ENCODE measurements around the gene RNF167. TPM values are rescaled to one million over a fixed set of nuclear protein-coding genes. Genes with fewer than 3 reads are reported as not detected.

RNF167 gene
- total and polyA plus RNA-seq, 2 of the 13 experiments (the other 11 are each of a cell fraction or from before 2014, with no cell fraction given), result 44.1 to 45.4 TPM

DNA sequence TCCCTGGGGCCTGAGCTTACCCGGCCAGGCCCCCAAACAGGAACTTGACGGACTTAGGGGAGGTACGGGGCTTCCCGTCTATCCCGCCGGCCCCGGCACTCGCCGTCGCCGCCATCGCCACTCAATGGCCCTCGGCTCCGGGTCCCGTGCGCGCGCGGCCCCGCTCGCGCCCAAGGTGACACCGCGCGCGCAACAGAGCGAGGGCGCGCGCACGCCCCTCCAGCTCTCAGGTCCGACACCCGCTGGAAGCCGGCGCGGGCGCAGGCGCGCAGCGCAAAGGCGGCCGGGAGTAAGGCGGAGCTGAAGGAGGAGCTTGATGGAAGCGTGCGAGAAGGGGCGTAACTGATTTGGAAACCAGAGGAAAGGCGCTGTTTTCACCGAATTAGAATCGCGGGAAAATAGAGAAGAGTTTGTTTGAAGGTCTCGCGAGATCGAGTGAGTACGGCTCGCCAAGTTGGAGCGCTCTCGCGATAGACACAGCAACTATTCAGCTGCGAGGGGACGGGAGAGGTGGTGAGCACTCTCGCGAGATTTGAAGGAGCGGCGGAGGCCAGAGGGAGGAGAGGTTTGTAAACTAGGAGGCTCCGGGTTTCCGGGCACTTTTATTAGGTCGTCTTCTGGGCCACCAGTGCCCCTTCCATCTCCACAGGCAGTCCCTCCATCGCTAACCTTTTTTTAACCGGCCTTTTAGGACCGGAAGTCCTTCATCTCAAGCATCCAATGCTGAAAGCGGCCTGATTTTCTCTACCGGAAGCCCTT is at the start of gene RNF167, which contains the start of gene SLC25A11 (continued):
- TF ChIP-seq, protein P1, sequence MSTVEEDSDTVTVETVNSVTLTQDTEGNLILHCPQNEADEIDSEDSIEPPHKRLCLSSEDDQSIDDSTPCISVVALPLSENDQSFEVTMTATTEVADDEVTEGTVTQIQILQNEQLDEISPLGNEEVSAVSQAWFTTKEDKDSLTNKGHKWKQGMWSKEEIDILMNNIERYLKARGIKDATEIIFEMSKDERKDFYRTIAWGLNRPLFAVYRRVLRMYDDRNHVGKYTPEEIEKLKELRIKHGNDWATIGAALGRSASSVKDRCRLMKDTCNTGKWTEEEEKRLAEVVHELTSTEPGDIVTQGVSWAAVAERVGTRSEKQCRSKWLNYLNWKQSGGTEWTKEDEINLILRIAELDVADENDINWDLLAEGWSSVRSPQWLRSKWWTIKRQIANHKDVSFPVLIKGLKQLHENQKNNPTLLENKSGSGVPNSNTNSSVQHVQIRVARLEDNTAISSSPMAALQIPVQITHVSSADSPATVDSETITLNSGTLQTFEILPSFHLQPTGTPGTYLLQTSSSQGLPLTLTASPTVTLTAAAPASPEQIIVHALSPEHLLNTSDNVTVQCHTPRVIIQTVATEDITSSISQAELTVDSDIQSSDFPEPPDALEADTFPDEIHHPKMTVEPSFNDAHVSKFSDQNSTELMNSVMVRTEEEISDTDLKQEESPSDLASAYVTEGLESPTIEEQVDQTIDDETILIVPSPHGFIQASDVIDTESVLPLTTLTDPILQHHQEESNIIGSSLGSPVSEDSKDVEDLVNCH (CRISPR knock-in tag; IDR thresholded peaks at IDR 0.05), result no peak

DNA sequence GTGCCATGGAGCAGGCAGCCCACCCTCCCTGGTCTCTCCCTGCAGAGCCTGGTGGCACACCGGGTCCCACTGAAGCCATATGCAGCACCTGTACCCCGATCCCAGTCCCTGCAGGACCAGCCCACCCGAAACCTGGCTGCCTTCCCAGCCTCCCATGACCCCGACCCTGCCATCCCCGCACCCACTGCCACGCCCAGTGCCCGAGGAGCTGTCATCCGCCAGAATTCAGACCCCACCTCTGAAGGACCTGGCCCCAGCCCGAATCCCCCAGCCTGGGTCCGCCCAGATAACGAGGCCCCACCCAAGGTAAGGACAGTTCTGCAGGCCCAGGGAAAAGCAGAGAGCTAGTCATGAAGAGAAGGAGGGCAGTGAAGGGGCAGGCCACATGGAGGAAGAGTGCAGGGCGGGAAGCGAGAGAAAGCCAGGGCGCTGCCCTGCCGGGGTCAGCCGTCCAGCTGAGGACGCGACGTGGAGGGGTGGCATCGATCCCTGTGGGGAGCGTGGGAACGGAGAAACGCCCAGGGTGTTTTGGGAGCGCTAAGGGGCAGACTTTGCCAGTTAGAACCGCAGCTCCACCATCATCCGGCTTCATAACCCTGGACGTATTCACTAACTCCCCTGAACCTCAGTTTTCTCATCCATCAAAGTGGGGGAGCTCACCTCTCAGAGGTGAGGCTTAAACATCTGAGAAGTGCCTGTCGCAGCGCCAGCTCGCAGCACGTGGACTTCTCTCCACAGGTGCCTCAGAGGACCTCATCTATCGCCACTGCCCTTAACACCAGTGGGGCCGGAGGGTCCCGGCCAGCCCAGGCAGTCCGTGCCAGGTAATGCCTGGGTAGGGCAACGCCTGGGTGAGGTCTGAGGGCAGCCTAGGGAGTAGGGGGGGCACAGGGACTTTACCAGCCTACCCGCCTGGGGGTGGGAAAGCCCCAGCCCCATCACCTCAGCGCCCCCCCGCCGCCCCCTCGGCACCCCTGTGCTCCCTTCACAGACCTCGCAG is 48.4 kb upstream of the RNF167 start:
- ATAC-seq, result no peak
- BruUV-seq (replicated peaks), result no TSS peak
- in situ Hi-C loops (cut with HindIII; ENCODE audit: extremely low pct_ligation_motif_present, low pct_unique_long_range_greater_than_20kb) (loop anchor here (10.0 kb wide), 1 partner anchor 337 kb away; the partner anchor contains the start of gene MYBBP1A), intact Hi-C loops (cut with micrococcal nuclease; ENCODE audit: unreplicated experiment) (no loop called here)
- Histone ChIP-seq H3K4me1 (ENCODE audit: insufficient read depth, low read length) (no peaks in the 10 kb centered on the region), H3K36me3 (replicated peaks in 1 of 2; ENCODE audit: control insufficient read depth in 1 of 2, insufficient read depth in 2 of 2, low read length in 2 of 2) (peaks cover 35 to 79% of the 10 kb centered on the region in 2 experiments; a peak in 4 of 5 replicates), H3K27ac (ENCODE audit: extremely low read length, insufficient read depth, low read length) (no peak overlapping the region), H3K4me3 (replicated peaks in 1 of 3; ENCODE audit: insufficient read depth in 1 of 3, low read depth in 2 of 3, low read length in 3 of 3) (no peak overlapping the region), H4K20me1 (ENCODE audit: insufficient read depth, low read length) (no peaks in the 10 kb centered on the region), H3K27me3 (ENCODE audit: control insufficient read depth in 1 of 2, insufficient read depth in 2 of 2, low read length in 2 of 2) (no peaks in the 10 kb centered on the region), H3K79me2 (ENCODE audit: insufficient read depth, low read length) (no peaks in the 10 kb centered on the region), H2AFZ (ENCODE audit: low read length) (no peak overlapping the region), H3K9me3 (ENCODE audit: low read length) (no peaks in the 10 kb centered on the region), H3K4me2 (ENCODE audit: low read depth, low read length) (no peak overlapping the region), H3K9ac (ENCODE audit: insufficient read depth, low read depth, low read length) (no peak overlapping the region)
- DNase-seq (ENCODE audit: low spot score), result no peak
- FAIRE-seq, result no peak
- POLR2A ChIA-PET, result no interaction called here
- whole genome bisulfite sequencing (ENCODE audit: low lambda C conversion rate), result 94% methylated on average over 26 of the region's 42 CpGs
- CTCF ChIA-PET (ENCODE audit: low intra/inter-chr PET ratio, low total read pairs), result no interaction called here
- TF ChIP-seq HCFC1 (IDR thresholded peaks at IDR 0.05; ENCODE audit: low read depth, low read length), result no peak
- TF ChIP-seq AGO2 (optimal IDR thresholded peaks at IDR 0.05; ENCODE audit: low read depth, low read length), result peak; percentile 60

Measured in HepG2 (cell line).